GM18861 (cell line): ENCODE measurements around the gene TIAL1.
"Not testable (repeated sequence)": the region's sequence is repeated elsewhere in the genome, so short reads cannot be mapped to it uniquely, and the experiment has no call there.

Experiments
- ATAC-seq: cut with Tn5 transposase; IDR thresholded peaks from one replicate; pipeline ENCODE4 v1.9.1; 2021; ENCODE audit not compliant: unreplicated experiment

TIAL1 gene

DNA sequence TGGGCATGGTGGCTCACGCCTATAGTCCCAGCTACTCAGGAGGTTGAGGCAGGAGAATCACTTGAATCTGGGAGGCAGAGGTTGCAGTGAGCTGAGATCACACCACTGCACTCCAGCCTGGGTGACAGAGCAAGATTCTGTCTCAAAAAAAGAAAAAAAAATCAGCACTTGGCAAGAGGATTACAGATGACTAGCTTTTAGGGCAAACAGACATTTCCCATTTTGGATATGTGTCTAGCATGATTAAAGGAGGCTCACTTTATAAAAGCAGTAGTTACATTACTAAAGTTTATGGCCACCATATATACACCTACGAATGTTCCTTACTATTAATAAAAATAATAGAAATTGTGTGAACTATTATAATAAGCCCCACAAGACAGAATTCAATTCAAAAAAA lies 40.7 kb downstream of the TIAL1 start:
- not testable (repeated sequence) for ATAC-seq

DNA sequence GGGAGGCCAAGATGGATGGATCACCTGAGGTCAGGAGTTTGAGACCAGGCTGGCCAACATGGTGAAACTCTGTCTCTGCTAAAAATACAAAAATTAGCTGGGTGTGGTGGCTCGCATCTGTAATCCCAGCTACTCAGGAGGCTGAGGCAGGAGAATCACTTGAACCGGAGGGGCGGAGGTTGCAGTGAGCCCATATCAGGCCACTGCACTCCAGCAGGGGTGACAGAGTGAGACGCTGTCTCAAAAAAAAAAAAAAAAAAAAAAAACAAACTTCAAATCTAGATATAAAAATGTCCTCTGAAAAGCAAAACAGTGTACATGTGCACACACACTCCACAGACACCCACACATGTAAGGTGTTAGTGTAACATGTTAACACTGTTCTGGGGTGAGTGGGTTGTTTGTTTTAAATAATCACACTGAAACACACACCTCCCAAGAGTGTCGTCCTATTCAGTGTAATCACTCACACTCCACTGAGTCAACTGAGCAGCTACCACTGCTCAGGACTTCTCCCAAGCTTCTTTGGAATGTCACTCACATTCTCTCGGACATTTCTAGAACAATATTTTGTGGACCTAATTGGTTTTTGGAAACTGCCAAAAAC lies 41.5 kb downstream of the TIAL1 start:
- ATAC-seq: no peak

DNA sequence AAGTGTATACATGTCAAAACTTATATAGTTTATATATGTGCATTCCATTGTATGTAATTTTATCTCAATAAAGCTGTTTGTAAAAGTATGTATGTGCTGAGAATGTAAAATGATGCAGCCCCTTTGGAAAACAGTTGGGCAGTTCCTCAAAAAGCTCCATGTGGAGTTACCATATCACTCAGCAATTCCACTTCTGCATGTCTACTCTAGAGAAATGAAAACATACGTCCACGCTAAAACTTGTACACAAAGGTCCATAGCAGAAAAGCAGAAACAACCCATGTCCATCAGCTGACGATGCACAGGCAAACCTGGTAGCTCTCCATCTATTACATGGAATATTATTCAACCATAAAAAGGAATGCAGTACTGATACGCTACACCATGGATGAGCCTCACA lies 45.9 kb downstream of the TIAL1 start:
- ATAC-seq: no peak

DNA sequence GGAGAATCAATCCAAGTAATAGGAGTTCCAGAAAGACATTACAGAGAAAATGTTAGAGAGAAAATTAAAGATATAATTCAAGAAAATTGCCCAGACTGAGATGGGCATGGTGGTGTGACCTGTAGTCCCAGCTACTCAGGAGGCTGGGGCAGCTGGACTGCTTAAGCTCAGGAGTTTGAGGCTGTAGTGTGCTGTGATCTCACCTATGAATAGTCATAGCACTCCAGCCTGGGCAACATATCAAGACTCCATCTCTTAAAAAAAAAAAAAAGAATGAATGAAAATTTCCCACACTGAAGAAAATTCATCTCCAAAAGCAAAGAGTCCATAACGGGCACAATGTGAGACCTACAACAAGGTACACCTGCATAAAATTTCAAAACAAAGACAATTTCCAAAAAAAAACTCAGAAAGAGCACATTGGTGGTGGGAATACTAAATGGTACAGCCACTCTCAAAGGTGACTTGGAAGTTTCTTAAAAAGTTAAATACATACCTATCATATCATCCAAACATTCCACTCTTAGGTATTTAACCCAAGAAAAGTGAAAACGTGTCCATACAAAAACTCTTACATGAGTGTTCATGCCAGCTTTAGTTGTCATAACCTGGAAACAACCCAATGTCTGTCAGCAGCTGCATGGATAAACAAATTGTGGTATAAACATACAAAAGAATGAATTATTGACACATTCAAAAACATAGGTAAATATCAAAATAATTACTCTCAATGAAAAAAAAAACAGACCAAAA lies 47.3 kb downstream of the TIAL1 start:
- no peak for ATAC-seq

DNA sequence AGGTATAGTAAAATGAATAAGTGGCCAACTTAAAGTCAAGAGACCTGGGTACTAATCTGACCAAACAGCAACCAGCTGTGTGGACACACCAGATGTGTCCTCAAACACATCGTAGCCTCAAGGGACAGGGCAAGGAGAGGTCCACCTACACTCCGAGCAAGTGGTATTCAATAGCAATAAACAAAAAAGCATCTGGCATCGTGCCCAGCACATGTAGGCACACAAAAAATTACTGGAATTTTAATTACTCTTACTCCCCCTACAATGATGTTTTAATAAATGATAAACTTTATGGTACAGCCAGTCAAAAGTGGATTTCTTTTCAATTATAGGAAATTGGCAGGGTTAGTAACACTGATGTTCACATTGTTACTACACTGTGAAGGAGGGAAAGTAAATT lies 50.8 kb downstream of the TIAL1 start:
- no peak for ATAC-seq

DNA sequence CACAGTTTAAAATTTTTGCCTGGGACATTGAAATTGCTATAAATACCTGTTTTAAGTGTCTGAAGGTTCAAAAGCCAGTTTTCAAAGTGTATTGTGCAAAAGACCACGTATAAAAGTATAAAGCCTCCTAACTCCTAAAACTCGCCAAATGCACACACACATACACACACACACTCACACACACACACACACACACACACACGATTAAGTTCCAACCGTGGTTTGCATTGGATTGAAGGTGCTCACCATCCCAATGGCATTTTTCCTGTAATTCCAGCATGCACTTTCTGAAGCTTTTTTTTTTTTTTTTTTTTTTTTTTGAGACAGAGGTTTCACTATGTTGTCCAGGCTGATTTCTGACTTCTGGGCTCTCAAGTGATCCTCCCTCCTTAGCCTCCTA lies 51.5 kb downstream of the TIAL1 start:
- no peak for ATAC-seq

DNA sequence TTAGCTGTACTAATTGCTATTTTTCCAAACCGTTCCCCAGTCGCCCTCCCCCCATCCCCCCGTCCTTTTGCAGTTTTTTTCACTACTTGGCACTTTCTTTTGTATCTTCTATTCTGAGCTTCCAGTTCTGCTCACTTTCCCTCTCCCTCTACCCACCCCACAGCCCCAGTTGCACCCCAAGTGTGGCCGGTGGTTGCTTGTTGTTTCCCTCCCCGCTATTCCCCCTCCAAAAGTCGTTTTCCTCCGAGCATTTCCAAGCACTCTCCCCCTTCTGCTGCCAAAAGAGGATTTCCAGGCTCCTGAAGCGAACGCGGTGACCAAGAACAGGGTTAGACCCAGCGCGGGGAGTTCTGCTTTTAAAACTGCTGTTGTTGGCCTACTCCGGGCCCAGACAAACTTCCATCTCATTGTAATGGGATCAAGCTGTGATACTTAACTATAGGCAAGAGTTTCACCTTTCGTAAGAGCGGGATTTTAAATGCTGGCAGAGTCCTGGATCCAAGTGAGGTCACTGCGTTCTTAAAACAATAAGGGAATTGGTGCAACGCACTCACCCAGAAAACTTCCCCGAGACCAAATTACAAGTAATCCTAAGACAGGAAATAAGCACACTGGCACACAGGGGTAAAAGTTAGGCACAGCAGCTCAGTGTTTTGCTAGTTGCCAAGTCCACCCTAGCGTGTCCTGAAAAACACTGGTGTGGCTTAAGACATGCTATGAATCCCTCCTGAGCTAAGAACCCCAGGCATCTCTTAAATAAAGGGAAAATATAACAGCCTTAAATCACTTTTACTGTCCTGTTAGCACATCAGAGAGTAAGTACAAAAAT lies 52.7 kb downstream of the TIAL1 start:
- no peak for ATAC-seq

DNA sequence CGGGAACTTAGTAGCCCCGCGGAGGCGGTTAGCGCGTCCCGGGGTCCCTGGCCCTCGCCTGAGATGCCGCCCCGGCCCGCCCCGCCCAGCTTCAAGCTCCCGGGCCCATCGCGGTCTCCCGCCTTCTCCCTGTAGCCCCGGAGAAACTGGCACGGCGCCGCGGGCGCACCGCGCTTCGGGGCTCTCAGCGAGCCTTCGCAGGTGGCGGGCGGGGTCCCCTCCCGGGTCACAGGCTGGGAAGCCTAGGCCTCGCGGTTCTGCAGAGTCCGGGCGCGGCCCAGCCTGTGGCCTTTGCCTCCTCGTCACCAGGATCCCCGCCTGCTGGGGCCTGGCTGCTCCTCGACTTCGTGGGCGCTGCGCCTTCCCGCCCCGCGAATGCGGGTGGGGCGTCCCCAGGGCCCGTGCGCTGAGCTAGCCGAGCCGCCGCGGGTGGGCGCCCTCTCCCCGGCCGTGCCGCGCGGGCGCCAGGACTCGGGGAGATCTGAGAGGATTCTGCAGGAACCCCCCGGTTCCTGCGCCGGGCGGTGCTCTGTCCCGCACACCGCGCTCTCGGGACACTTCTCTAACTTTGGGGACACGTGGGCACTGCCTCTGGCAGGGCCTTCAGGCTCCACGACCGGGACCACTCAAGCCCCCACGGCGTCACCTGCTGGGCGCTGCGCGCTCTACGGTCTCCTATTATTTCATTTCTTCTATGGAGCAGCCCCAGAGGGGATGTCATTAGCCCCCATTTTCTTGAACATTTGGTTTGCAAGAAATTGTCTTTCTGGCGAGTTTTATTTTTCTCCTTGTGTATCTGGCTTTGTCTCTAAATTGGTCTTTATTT lies 53.6 kb downstream of the TIAL1 start:
- peak; percentile 44 for ATAC-seq

DNA sequence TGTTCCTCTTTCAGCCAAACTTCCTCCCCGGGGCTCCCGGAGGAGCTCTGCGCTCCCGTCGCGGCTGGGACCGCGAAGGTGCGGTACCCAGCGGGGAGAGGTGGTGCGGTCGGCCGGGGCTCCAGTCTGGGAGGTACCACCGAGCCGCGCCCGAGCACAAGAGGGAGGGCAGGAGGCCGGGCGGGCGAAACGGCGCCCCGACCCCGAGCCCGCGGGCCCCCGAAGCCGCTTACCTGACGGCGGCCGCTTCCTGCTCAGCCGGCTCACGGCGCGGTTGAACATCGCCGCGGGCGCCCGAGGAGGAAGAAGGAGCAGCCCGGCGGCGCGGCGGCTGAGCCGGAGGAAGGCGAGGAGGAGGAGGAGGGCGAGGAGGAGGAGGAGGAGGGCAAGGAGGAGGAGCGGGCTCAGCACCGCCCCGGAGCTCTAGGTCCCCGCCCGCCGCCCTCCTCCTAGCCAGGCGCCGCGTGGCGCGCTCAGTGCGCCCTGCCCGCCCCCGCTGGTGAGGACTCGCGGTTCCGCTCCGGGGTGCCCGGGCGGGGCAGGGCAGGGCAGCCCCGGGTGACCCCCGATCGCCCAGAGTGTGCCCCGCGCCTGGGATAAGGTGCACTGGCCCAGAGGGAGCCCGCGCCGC lies 54.3 kb downstream of the TIAL1 start, which contains the start of gene RGS10:
TSS of gene RGS10 (minus strand) at position 363 of the 631 bp plus-strand sequence. CDS start at position 282, 81 bp downstream.
- ATAC-seq: peak; percentile 42

DNA sequence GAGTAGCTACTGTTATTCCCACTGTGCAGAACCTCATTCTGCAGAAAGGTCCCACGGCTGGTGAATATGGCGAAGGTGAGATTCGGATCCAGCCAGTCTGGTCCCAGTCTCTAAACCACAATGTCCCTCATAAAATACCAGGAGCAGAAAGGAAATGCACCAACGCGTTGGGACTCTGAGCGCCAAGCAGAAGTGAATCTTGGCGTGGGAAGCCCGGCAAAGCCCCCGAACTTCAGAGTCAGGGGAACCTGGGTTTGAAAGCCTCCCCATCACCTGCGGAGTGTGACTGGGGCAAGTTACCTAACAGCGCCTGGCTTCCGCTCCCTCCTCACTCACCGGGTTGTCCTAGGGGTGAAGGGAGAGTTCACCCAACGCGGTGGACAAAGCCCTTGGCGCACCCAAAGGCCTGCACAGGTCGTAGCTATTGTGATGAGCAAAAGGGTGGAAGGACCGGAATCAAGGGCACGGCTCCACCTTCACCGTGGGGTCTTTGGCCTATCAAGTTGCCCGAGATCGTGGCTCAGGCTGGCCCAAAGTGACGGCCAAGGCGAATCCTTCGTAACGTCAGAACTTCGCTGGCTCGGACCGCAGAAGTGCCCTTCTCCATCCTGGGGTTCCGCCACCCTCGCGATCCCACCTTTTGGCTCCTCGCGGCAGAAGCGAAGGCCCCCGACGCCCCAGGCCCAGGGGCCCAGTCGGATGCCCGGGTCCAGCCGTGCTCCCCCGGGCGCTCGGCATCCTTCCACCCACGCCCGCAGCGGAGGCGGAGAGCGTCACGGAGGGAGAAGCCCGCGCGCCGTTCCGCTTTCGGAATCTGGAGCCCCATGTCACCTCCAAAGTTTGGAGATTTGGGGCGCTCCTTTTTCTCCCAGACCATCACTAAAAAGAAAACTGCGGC lies 55.1 kb downstream of the TIAL1 start:
- ATAC-seq: no peak

DNA sequence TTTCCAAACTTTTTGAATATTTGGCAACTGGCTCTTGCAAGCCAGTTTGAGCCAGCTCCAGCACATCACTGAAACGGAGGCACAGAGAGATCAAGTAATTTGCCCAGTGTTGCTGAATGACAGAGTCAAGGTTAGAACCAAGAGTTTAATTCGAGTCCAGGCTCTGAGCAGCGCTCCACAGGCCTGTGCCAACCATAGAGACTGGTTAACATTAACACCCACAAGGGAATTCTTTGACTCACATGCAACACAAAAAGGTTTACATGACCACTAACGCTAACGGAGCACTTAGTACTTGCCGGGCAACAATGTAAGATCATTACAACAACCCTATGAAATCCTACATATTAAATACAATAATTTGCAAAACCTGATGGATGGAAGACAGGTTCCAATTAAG lies 55.7 kb downstream of the TIAL1 start:
- ATAC-seq: no peak

DNA sequence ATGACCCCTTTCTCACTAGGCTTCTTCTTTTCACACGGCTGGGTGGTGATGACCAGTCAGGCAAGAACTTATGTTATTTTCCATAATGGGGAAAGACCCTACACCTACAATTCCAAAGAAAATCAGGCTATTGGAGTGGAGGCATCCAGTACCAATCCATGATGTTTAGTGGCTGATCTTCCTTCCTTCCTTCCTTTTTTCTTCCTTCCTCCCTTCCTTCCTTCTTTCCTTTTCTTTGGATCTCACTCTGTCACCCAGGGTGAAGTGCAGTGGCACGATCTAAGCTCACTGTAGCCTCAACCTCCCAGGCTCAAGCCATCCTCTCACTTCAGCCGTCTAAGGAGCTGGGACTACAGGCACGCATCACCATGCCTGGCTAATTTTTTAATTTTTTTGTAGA lies 56.7 kb downstream of the TIAL1 start:
- ATAC-seq: no peak

DNA sequence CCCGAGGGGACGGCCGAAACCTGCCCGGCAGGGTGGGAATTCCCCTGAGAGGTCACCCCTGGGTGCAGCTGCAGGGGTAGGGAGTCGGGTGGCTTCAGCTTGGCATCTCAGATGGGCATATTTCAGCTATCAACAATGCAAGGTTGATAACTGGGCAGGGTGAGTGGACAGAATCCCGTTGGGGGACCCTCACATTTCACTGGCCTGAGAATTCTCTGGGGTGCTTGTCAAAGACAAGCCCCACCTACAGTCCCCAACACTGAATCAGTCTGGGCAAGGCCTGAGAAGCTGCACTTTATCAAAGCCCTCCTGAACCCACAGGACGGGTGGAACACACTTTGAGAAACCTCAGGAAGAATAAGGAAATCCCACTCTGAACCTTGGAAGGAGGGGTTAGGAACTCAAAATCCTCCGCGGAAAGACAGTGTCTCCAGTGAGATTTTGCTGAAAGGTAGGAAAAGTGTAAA lies 57.4 kb downstream of the TIAL1 start:
- no peak for ATAC-seq

DNA sequence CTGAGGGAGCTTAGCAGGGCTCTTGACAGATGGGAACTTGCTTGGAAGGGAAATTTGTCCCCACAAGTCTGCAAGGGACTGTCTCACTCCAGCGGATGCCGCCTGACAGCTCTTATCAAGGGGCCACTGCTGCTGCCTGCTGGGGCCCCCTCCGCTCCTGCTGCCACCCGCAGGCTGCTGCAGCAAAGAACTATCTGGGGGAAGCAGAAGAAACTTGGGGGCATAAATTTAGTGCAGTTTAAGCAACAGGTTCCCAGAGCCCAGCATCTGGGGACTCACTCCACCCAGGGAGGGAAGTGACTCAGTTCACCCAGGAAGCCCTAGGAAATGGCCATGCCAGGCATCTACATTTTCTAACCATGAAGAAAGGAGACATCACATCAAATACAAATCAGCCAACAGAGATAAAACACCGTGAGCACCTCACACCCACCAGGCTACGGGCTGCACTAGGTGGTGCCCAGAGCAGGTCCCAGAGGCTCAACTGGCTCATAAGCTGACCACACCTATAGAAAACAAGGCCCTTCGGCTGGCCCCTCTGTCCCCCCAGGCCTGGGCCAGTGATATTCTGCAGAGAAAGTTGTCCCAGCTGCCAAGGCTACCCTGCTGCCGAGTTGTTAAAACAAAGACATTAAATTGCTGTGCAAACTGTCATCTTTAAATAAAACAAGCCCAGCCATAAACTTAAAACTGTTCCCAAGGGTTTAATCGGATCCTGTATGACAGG lies 58.0 kb downstream of the TIAL1 start:
- no peak for ATAC-seq

DNA sequence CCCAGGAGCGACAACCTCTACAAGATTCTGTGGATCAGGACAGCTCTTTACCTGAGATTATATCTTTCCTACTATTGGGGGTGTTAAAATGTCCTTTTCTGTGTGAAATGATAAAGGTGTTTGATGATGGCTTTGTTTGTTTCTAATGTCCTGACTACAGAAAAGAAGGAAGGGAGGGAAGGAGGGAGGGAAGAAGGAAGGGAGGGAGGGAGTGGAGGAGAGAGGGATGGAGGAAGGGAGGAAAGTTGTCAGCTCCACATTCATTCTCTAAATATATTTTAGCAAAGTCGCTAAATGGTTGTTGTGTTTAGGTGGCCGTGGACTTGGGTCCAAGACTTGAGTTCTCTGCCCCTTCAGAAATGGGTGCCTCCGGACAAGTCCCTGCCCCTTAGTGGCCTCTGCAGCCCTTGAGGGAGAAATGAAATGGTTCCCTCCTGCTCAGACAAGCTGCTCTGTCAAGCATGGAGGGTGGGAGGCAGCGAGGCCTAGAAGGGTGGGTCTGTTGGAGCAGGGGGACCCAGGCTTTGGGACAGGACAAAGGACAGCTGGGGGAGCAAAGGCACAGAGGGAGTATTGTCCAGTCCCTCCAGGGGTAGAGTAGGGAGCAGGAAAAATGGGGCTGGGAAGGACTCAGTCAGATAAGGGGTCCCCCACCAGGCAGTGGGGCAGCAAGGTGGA lies 58.7 kb downstream of the TIAL1 start:
- ATAC-seq: no peak

DNA sequence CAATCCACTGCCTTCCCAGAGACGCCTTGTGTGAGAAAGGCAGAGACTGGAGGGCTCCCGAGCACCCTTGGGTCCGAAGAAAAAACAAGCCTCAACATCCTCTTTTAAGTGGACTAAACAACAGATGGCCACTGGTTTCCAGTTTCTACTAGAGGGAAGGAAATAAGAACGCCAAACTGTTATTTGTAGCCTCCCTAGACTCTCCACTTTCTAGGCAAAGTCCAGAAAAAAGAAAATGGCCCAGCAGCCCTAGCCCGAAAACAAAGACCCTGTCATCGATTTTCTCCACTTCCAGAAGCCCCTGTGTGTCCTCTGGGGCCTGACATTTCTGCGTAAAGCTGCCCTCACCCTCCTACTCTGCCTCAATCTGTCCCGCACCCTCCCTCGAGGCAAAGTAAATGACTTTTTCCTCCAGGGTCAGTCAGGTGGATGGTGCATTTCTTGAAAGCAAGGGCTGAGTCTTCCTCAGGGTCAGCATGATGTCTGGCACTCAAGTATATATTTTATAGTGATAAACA lies 60.2 kb downstream of the TIAL1 start:
- no peak for ATAC-seq

DNA sequence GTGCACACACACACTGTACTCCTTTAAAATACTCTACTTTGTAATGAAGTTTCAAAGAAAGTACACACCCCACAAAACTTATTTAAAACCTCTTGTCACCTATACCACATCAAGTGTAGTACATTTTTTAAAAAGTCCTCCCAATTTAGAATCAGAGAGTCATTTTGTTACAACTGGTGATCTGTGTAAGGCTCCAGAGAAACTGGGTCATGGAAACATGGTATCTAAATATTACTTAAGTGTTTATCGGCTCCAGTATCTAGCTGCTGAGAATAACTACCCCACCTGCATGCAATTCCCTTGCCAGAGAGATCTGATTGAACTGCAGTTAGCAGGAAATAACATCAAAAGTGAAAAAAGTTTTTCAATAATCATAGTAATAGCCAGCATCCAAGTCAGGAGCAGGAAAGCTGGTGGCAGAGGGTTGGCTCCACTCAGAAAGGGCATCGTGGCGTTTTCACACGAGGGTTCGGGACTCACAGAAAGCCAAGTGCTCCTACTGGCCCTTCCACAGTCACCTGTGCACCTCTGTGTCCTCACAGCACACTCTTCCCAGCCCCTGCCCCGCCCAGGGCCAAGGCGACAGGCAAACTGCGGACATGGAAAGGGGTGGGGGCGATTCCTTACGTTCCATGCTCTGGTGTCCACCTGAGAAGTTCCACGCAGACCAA lies 60.8 kb downstream of the TIAL1 start:
- ATAC-seq: no peak
